SW480 (cell line): ENCODE results near the gene VAT1.
"Not testable (repeated sequence)": the region's sequence is repeated elsewhere in the genome, so short reads cannot be mapped to it uniquely, and the experiment has no call there.

Experiments
- DNase-seq: peaks from one replicate; pipeline ENCODE4 v3.0.0-alpha.2; 2016; ENCODE audit warnings: low spot score

The VAT1 gene

GRCh38 chr17:42973323-42973722 lies 48.9 kb downstream of the VAT1 start:
- not testable (repeated sequence) for DNase-seq

DNA sequence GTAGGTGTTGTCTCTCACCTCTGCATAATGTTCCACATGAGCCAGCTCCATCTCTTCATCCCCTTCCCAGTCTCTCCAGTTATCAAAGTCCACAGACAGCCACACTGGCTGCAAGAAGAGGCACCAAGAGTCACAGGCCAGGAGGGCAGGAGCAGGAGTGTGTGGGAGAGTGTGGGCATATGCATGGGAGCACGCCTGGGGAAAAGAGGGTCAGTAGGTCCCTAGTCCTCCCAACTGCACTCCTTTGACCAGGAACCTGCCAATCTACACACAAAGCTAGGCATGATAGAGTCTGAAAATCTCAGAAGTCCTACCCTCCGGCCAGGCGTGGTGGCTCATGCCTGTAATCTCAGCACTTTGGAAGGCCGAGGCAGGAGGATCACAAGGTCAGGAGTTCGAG lies 50.6 kb downstream of the VAT1 start:
- DNase-seq = no peak

- no peak for DNase-seq
Observed at GRCh38 chr17:42969001-42969581, 53.1 kb downstream of the VAT1 start.

- no peak for DNase-seq
Observed at GRCh38 chr17:42967925-42968324, 54.3 kb downstream of the VAT1 start.
